CD14-positive monocyte (primary cell): ENCODE results near the gene JAGN1. TPM values are rescaled to one million over a fixed set of nuclear protein-coding genes. Genes with fewer than 3 reads are reported as not detected.
"Not testable (repeated sequence)": the region's sequence is repeated elsewhere in the genome, so short reads cannot be mapped to it uniquely, and the experiment has no call there.

Experiments
- DNase-seq, 3 donors: peaks; one replicate each; pipeline ENCODE4 v3.0.0-alpha.2; 2011 to 2022
- H2AFZ ChIP-seq: 2 replicates; pipeline ENCODE4 v1.6.0; 2012; ENCODE audit warnings: mild to moderate bottlenecking, low read depth, low read length, inconsistent platforms; ENCODE audit not compliant: insufficient read depth, poor library complexity, severe bottlenecking
- H3K27ac ChIP-seq, 2 donors: 1 replicate in 1 of 2; 2 replicates in 1 of 2; pipeline ENCODE4 v1.5.1; 2012 to 2013; ENCODE audit warnings: low read length in 2 of 2, control low read depth in 1 of 2, inconsistent platforms in 1 of 2, low read depth in 1 of 2, mild to moderate bottlenecking in 1 of 2
- H3K27me3 ChIP-seq, 2 donors: one replicate each; pipeline versions ENCODE4 v1.6.0 to v1.6.1; 2011 to 2013; ENCODE audit warnings: low read length in 2 of 2; ENCODE audit not compliant: control insufficient read depth in 2 of 2, insufficient read depth in 2 of 2
- H3K36me3 ChIP-seq, 2 donors: replicated peaks in 1 of 2; 1 replicate in 1 of 2; 2 replicates in 1 of 2; pipeline versions ENCODE4 v1.5.1 to v1.6.1; 2012 to 2013; ENCODE audit warnings: low read length in 2 of 2, control low read depth in 1 of 2, inconsistent platforms in 1 of 2, mild to moderate bottlenecking in 1 of 2; ENCODE audit not compliant: insufficient read depth in 2 of 2, control insufficient read depth in 1 of 2
- H3K4me1 ChIP-seq, 2 donors: 1 replicate in 1 of 2; 2 replicates in 1 of 2; pipeline versions ENCODE4 v1.5.1 to v1.6.1; 2012 to 2013; ENCODE audit warnings: low read length in 2 of 2, control low read depth in 1 of 2, inconsistent platforms in 1 of 2, mild to moderate bottlenecking in 1 of 2, moderate library complexity in 1 of 2; ENCODE audit not compliant: insufficient read depth in 2 of 2, control insufficient read depth in 1 of 2
- H3K4me2 ChIP-seq: replicated peaks from 2 replicates; pipeline ENCODE3; 2012; ENCODE audit warnings: low read length, moderate library complexity, mild to moderate bottlenecking; ENCODE audit not compliant: poor library complexity, severe bottlenecking; ENCODE audit errors: extremely low read depth
- H3K4me3 ChIP-seq, 3 experiments: fragments of 200-600 bp in 1 of 3; sonication (generic) in 1 of 3; replicated peaks in 1 of 3; 1 replicate in 2 of 3; 2 replicates in 1 of 3; pipeline ENCODE4 v1.5.1; 2011 to 2013; ENCODE audit warnings: low read length in 3 of 3, mild to moderate bottlenecking in 3 of 3, control low read depth in 2 of 3, low read depth in 2 of 3, inconsistent platforms in 1 of 3, moderate library complexity in 1 of 3
- H3K79me2 ChIP-seq: 2 replicates; pipeline ENCODE4 v1.6.0; 2012; ENCODE audit warnings: mild to moderate bottlenecking, control low read depth, inconsistent platforms, low read length, moderate library complexity; ENCODE audit not compliant: insufficient read depth
- H3K9ac ChIP-seq: 2 replicates; pipeline ENCODE4 v1.6.0; 2017; ENCODE audit warnings: low read length, mild to moderate bottlenecking; ENCODE audit not compliant: insufficient read depth, poor library complexity, severe bottlenecking
- H3K9me3 ChIP-seq, 2 donors: replicated peaks in 1 of 2; 1 replicate in 1 of 2; 2 replicates in 1 of 2; pipeline versions ENCODE4 v1.5.1 to v1.6.1; 2012 to 2013; ENCODE audit warnings: low read length in 2 of 2, control low read depth in 1 of 2; ENCODE audit not compliant: control insufficient read depth in 1 of 2, insufficient read depth in 1 of 2
- H4K20me1 ChIP-seq: 2 replicates; pipeline ENCODE4 v1.6.0; 2012; ENCODE audit warnings: mild to moderate bottlenecking, low read length, control low read depth, moderate library complexity; ENCODE audit not compliant: insufficient read depth
- H3K27ac Mint-ChIP-seq, 7 donors: one replicate each; pipeline ENCODE4 v1.8.0; 2020; ENCODE audit warnings: mild to moderate bottlenecking in 7 of 7, mixed read lengths in 7 of 7, moderate library complexity in 6 of 7, inconsistent platforms in 2 of 7
- H3K27me3 Mint-ChIP-seq, 3 donors: one replicate each; pipeline ENCODE4 v1.8.0; 2021 to 2022; ENCODE audit warnings: low read depth in 3 of 3, mild to moderate bottlenecking in 3 of 3, mixed read lengths in 3 of 3, moderate library complexity in 3 of 3, inconsistent platforms in 1 of 3
- H3K36me3 Mint-ChIP-seq, 2 donors: one replicate each; pipeline ENCODE4 v1.8.0; 2020; ENCODE audit warnings: mixed read lengths in 2 of 2, inconsistent platforms in 1 of 2, mild to moderate bottlenecking in 1 of 2
- H3K4me1 Mint-ChIP-seq: one replicate; pipeline ENCODE4 v1.8.0; 2020; ENCODE audit warnings: mild to moderate bottlenecking, mixed read lengths
- H3K4me3 Mint-ChIP-seq, 2 donors: one replicate each; pipeline ENCODE4 v1.8.0; 2020; ENCODE audit warnings: mild to moderate bottlenecking in 2 of 2, mixed read lengths in 2 of 2, moderate library complexity in 1 of 2
- H3K9me3 Mint-ChIP-seq, 7 donors: one replicate each; pipeline ENCODE4 v1.8.0; 2020 to 2022; ENCODE audit warnings: mixed read lengths in 7 of 7, mild to moderate bottlenecking in 6 of 7, moderate library complexity in 6 of 7, inconsistent platforms in 2 of 7
- CTCF ChIP-seq: fragments of 200-600 bp; IDR thresholded peaks from one replicate; pipeline ENCODE4 v1.8.0; 2022; ENCODE audit warnings: antibody characterized with exemption, mild to moderate bottlenecking
- WGBS: methylation state at CpG from one replicate; pipeline ENCODE4 v1.1.5; 2013; ENCODE audit warnings: missing lambda C conversion rate; ENCODE audit not compliant: insufficient coverage; 5-methylcytosine and 5-hydroxymethylcytosine counted together
- intact Hi-C, 2 donors: fragments of 100-400 bp; cut with micrococcal nuclease; formaldehyde crosslinking; loops; one replicate each; pipeline versions ENCODE4 v1.15.0 to v1.15.1; 2023
- polyA plus RNA-seq, 3 donors: library from polyadenylated mRNA; depleted of rRNA in 1 of 3; unstranded in 2 of 3; stranded (reverse) in 1 of 3; fragments of 300-500 nt in 2 of 3; fragments of >200 nt in 1 of 3; fragmentation: Illumina TruSeq in 2 of 3; gene quantifications; 1 replicate in 2 of 3; 2 replicates in 1 of 3; pipeline ENCODE4 v1.2.3, GENCODE V29; 2012 to 2021

The JAGN1 gene
- polyA plus RNA-seq, 3 donors = 17.3 to 56.3 (median 49.8) TPM

- no peak overlapping the region for H3K9ac ChIP-seq
- peaks cover 2% of the 10 kb centered on the region for H3K4me1 Mint-ChIP-seq
- no peaks in the 10 kb centered on the region for H3K36me3 ChIP-seq
- H3K4me3 Mint-ChIP-seq = no peak overlapping the region
- no peak overlapping the region for H2AFZ ChIP-seq
- no peak for TF ChIP-seq CTCF
- intact Hi-C loops = no loop called here
- H3K79me2 ChIP-seq = no peaks in the 10 kb centered on the region
- WGBS = no CpG with 5 or more reads among the region's 6 CpGs
- no peak for DNase-seq
- no peaks in the 10 kb centered on the region for H3K36me3 Mint-ChIP-seq
- no peaks in the 10 kb centered on the region for H3K27me3 ChIP-seq
- no peaks in the 10 kb centered on the region for H3K9me3 ChIP-seq
- no peak overlapping the region for H3K4me3 ChIP-seq
- peaks cover 2 to 3% (median 3%) of the 10 kb centered on the region in 3 donors for H3K27me3 Mint-ChIP-seq
- H3K27ac ChIP-seq = no peak overlapping the region
- H3K4me2 ChIP-seq = no peak overlapping the region
- H3K27ac Mint-ChIP-seq = no peak overlapping the region
- peaks cover 0 to 1% (median 0%) of the 10 kb centered on the region in 7 donors for H3K9me3 Mint-ChIP-seq
- H3K4me1 ChIP-seq = no peaks in the 10 kb centered on the region
- H4K20me1 ChIP-seq = no peaks in the 10 kb centered on the region
Observed at GRCh38 chr3:9852528-9852927, 37.9 kb upstream of the JAGN1 start.

- DNase-seq, H3K36me3 ChIP-seq, intact Hi-C loops, H3K27me3 ChIP-seq, H3K36me3 Mint-ChIP-seq, H3K9me3 ChIP-seq, H2AFZ ChIP-seq, H3K27me3 Mint-ChIP-seq, H3K9ac ChIP-seq, H3K27ac ChIP-seq, H4K20me1 ChIP-seq, H3K4me1 ChIP-seq, H3K79me2 ChIP-seq, H3K4me3 ChIP-seq, H3K4me3 Mint-ChIP-seq, H3K27ac Mint-ChIP-seq, H3K9me3 Mint-ChIP-seq, H3K4me1 Mint-ChIP-seq, H3K4me2 ChIP-seq: not testable (repeated sequence)
- 98% methylated on average over 6 of the region's 11 CpGs for WGBS
Observed at GRCh38 chr3:9854291-9854940, 36.0 kb upstream of the JAGN1 start.
